Stimulated activated CD4-positive, alpha-beta T cell treated with anti-CD3 and anti-CD28 coated beads, TNF-alpha, amount 100 ng/mL, for 4 hours (primary cell): ENCODE measurements around the gene UXS1.

ENCODE experiments used
- DNase-seq, 3 experiments: peaks; one replicate each; pipeline ENCODE4 v3.0.0-alpha.2; 2020; ENCODE audit warnings: low read depth in 3 of 3

The UXS1 gene

DNA sequence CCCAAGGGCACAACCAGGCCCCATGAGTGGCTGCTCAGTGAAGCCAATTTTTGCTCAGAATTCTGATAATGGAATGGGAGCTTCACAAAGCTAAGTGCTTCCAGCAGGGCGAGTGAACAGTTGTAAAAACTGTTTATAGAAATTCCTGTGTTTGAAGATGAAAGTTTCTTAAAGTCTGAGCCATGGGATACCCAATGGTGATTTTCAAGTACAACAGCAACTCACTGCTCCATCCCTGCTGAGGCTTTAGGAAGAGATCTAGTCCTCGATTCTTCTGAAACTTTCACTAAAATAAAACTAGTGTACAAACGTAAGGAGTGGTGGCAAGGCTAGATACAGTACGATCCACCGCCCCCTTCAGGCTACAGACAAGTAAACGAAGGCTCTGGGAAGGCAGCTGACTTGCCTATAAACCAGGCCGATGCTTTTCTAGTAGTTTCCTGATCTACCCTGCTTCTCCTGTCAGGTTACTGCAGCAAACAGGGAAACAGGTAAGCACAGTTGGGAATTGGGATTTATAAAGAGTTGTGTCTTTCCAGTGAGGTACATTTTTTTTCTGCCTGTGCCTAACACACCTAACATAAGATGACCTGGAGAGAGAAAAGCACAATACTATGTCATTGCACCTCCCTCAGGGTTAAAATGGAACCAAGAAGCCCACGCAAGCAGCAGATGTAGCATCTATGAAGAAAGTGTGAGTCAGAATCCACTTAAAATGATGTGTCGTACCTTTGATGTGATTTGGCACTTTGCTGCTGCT is 108.7 kb downstream of the UXS1 start:
- no peak for DNase-seq

DNA sequence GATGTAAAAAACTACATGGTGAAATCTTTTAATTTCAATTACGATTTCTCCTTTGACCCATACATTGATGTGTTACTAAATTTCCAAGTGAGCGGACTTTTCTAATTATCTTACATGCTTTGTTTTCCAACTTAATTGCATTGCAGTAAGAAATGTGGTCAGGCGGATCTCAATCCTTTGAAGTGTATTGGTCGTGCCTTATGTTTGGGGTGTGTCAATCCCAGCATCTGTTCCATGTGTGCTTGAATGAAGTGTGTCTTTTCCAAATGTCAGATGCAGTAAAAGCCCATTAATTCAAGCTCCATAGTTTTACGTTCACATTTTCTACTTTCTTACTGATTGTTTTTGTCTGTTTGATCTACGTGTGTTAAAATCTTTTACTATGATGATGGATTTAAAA is 113.1 kb downstream of the UXS1 start:
- DNase-seq, result no peak

- no peak for DNase-seq
These were observed 116.0 kb downstream of the UXS1 start for GRCh38 chr2:106078096-106078495.

- DNase-seq, result no peak
These were observed 117.2 kb downstream of the UXS1 start for GRCh38 chr2:106076941-106077340.

- no peak for DNase-seq
These were observed 119.1 kb downstream of the UXS1 start for GRCh38 chr2:106075048-106075447.

DNA sequence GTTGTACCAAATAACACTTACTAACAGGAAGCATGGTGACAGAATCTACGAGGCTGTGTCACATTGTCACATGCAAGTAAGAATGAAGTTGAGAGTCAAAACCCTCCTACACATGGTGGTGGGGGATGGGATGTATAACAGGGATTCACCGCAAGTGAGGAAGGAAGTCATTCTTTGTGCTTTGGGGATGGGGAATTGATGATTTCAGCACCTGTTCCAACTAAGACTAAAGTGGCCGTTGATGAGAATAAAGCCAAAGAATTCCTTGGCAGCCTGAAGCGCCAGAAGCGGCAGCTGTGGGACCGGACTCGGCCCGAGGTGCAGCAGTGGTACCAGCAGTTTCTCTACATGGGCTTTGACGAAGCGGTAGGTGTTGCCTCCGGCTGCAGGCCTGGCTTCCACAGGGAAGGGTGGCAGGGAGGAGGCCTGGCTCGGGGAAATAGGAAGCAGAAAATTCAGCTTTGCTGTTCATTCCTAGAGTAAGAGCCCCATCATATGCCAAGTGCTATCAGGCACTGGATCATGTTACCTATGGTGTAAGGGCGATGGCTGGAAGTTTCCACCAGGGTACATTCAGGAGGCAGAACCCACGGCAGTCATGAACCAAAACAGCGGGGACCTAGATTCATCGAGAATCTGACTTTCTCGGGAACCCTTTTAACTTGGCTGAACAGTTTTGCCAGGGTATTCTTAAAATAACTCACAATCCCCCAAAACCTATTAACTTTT is 120.3 kb downstream of the UXS1 start:
- DNase-seq, result no peak

DNA sequence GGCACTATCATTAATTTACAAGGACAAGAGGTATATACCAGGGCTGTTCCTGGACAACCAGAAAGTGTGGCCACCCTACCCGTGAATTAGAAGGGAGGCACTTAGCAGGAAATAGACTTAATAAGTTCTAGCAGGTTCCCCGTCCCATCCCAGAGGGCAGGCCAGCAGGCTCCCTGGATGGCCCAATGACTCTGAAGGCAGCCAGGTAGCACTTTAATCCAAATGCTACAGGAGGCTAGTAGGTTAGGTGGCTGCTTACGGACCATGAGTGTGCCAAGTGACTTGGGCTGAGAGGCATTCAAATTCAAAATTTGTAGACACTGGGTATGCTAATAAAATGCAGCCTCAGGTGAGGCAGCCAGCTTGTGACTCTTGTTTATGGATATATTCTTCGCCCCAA is 123.9 kb downstream of the UXS1 start:
- DNase-seq, result no peak

DNA sequence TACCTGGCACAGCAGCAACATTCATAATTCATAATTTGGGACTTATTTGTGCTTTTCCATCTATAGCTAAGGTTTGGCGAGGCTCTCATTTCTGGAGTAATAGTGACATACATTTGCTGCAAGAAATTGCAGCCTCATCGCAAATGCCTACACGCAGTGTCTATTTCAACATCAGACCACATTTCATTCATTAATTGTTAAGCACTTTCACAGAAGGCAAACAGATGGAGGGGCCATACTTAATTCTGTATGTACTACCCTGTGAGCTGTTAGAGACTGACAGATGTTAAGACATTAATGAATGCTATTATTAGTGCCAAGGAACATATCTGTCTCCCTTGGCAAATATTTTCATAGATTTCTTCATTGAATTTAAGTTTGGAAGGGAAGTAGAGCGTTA is 125.7 kb downstream of the UXS1 start:
- DNase-seq, result no peak

DNA sequence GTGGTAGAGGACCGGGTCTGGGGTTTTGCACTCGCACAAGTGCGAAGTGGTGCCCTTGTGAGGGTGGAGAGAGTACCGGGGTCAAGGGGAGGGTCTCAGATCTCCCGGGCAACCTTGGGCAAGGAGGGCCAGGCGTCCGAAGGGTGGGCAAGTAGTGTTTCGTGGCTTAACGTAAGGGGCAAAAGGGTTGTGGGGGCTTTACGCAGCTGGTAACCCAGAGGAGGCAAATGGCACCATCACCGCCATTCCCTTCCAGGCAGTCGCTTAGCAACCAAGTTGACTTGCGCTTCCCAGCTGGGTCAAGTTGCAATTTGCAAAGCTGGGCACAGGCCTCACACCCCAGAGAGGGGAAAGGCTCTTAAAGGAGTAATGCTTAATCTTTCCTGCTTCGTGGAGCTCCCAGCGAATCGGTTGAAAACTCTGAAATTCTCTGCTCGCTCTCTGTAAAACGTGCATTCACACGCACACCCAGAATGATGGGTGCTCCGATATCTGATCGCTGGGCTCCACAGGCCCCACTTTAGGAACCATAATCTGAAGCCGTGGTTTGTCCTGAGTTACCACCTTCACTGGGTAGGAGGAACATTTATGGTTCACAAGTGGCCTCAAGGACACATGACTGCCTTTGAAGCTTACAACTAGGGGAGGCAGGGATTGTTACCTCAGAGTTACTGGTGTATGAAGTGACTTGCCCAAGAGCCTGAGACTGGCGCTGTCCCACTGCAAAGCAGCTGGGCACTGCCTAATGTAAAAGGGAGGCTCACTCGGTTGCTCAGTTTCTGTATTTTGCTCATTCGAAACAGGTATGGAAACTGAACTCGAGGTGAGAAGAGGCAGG is 127.9 kb downstream of the UXS1 start:
- no peak for DNase-seq

DNA sequence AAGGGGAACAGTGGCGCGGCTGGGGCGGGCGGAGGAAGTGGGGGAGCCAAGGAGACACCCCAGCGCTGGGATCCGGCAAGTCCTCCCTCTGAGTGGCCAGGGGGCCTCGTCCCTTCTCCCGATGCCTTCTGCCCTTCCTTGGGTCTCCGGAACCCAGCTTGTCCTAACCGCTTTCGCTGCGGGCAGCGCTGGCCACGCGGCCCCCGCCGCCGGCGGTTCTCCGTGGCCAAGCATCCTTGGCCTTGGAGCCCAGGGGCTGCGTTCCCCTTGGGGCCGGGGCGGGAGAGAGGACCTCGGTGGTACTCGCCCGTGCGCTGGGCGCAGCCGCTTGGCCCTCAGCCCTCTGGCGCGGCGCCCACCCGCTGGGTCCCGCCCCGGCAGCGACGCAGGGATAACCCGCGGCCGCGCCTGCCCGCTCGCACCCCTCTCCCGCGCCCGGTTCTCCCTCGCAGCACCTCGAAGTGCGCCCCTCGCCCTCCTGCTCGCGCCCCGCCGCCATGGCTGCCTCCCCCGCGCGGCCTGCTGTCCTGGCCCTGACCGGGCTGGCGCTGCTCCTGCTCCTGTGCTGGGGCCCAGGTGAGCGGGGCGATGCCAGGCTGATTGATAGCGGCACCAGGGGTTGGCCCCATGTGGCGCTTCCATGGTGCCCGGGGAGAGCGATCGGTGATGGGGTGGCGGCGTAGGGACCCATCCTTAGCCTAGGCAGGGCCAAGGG is 128.7 kb downstream of the UXS1 start:
- peak in 1 of 3 experiments; percentile 18 for DNase-seq

GRCh38 chr2:106063181-106063580 is 130.9 kb downstream of the UXS1 start:
- DNase-seq, result no peak

- no peak for DNase-seq
These were observed 131.5 kb downstream of the UXS1 start for GRCh38 chr2:106062627-106063026.

DNA sequence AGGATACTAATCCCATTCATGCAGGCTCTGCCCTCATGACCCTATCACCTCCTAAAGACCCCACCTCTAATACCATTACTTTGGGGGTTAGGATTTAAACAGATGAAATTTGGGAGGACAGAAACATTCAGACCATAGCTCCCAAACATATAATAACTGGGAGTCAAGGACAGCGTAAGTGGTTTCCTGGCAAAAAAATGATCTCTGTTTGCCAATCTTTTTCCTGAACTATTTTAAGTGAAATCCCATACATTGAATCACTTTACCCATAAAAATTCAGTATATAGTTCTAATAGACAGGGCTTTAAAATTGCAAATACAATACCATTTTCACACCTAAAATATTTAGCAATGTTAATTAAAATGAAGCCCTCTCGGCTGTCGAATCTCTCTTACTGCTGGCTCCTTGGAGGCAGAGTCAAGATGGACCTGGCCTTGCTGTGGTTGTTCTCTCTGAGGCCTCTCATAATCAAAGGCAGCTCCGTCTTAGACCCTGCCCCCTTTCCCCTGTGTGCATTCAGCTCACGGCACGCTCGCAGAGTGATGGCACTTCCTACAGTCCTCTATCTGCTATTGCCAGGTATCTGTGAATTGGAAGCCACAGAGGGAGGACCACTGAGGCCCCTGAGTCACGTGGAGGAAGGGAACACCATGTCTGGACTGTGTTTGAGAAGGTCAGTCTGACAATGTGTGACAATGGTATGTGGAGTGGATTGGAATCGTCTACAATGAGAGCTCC is 132.3 kb downstream of the UXS1 start:
- DNase-seq, result no peak

DNA sequence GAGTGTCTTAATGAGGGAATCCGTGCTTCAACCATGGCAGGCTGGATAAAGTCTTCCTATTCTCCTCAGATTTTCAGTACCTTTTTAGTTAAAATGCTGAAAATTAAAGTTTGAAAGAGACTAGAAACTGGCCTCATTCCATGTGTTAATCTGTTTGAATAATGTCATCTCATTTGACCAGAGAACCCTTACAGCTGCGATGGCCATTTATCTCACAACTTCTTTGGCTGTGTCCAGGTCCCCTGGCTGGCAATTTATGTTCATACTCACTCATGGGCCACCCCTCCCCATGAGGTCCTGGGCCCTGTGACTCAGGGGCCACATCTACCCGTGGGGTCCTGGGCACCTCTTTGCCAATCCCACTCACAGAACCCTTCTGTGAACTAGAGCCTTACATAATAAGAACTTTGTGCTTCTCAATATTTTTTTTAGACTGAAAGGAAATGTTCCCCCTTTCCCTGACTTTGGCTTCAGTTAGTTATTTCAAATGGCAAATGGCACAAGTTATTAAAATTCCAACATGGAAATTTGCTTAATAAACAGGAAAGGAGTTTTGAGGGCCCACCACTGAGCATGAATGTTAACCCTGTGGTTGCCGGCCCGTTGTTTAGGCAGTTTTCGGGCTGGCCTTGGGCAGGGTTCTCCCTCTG is 134.6 kb downstream of the UXS1 start:
- no peak for DNase-seq

DNA sequence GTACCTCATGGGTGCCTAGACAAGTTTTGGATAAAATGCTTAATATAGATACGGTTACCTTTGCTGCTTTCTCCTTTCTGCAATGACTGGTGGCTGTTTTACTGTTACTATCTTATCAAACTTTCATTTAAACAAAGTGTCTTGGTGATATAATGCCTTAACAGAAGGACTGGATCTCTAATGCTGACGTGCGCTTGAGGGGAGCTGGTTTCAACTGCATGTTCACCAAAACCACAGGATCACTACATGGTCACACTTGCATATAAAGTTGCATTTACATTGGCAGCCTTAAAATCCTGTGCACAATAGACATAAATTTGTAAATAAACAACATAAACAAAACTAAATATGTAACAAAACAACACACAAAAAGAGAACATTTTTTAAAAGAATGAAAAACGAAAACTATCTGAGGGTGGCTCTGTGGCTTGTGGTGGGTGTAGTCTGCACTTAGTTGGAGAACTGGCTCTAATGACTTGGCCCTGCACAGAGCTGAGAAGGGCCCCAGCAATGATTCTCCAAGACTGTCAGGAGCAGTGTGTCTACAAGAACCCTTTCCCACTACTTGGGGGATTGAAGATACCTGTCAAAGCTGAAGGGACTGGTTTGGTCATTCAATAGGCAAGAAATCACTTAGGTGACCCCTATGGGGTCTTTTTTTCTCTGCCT is 135.5 kb downstream of the UXS1 start:
- DNase-seq, result no peak

DNA sequence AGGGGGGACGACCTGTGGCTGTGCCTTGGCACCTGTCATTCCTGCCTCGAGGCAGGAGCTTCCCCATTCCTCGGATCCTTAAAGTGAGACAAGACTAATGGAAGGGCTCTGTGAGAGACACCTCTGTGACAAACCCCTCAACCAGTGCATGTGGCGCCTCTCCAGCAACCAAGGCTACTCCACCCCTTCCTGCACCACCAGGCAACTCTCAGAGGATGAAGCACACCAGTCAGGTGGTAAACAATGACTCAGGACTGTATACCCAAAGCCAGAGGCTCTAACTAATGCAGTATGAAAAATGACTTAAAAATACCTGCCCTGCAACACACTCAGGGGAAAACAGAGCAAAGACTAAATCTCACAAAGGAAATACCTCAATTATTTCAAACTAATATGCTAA is 136.9 kb downstream of the UXS1 start:
- DNase-seq, result peak in 1 of 3 experiments; percentile 5

DNA sequence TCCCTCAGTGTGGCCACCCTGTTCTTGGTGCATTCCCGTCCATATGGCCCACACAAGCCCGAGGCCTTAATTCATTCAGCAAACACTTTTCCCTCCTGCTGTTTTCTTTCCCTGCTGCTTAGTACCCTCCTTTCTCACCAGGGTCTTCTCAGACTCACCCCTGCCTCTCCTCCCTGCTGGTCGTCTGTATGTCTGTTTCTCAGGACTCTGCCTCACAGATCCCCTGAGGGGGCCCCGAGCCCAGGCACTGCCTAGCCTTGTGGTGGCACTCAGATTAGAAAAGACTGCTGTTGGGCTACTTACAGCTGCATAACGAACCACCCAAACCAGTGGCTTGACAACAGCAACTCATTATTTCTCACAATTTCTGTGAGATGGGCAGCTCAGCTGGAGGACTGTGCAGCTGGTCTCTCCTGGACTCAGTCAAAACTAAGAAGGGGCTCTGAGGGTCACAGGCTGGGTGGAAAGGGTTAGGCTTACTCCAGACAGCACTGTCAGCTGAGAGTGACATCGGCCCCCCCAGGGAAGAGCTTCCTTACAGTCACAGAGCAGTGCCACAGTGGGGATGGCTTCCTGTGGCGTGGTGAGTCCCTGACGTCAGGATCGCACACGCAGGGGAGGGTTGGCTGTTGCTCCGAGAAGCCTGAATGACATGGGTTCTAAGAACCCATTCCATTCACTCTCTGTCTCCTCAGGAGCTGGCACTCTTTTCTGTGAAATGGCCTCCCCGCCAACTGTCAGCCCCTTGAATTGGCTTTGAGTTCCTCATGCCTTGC is 139.0 kb downstream of the UXS1 start:
- DNase-seq, result no peak

DNA sequence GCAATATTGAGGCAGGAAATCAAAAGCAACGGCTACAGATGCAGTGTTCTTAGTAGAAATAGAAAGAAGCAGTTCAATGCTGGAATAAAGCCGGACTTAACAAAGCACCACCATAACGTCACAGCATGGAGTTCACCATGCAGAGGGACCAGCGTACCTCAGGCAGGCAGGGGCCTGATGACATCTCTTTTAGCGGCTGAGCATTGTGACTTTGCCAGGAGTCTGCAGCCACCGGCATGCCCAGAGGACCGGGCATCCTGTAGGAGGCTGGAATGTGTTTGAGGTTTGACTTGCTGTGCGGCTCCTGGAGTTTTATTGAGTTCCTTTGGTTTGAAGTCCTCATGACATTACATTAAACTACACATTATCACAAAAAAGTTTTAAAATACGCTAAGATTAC is 139.8 kb downstream of the UXS1 start:
- DNase-seq, result no peak

DNA sequence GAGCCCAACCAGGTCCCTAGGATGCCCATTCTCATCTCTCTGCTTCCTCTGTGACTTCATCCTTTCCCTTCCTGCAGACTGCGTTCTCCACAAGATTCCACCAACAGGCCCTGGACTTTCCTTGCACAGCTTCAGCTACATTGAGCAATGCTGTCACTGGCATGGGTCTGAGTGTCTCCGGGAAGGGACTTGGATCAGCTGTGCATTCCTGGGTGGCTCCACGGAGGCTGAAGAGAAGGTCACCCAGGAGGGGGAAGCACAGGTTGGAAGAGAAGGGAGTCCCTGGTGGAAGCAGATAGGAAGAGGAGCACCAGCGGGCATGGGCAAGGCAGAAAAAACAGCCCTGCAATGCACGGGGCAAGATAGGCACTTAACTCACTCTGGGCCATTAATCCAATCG is 140.5 kb downstream of the UXS1 start:
- no peak for DNase-seq
